IPS-NIHi11 (cell line): ENCODE measurements around the gene CPT1B.
A peak's percentile ranks its signal among the peaks of the same experiment; 100 is the strongest.

Experiments
- DNase-seq: peaks from one replicate; pipeline ENCODE4 v3.0.0; 2012; ENCODE audit warnings: mixed read lengths, low spot score

The CPT1B gene

GRCh38 chr22:50569896-50570535 lies 8.2 kb downstream of the CPT1B start:
- peak; percentile 19 for DNase-seq

- DNase-seq = no peak
These were observed 9.2 kb downstream of the CPT1B start for GRCh38 chr22:50569041-50569459.

DNA sequence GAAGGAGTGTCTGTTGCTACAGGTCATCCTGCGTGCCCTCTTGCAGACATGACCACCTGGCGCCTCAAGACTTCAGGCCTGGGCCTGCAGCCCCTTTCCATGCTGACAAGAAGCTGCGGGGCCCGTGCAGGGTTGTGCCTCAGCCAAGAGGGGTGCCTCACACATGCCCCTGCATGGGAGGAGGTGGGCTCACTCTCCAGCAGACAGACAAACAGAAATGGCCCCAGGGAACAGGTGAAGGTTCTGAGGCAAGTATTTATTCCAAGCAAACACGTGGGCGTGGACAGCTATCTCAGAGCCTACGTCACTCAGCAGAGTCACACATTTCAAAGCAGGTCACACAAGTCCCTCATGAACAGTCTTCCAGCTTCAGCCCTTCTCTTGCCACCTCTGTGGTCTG lies 9.6 kb downstream of the CPT1B start:
- DNase-seq = no peak

DNA sequence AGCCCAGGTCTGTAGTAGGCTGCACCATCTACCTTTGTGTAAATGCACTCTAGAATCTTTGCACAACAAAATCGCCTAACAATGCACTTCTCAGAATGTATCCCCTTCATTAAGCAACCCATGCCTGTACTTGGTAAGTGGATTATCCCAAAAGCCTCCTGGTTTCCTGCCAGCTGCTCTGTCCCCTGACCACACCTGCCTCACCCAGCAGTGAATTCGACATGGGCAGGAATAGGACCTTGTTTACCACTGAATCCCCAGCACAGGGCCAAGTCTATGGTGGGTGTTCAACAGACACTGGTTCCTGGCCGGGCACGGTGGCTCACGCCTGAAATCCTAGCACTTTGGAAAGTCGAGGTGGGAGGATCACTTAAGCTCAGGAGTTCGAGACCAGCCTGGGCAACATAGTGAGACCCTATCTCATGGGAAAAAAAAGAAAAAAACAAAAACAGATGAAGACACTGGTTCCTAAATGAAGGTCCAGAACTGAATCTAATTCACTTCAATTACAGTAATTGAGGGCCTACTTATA lies 10.4 kb downstream of the CPT1B start:
- no peak for DNase-seq

- no peak for DNase-seq
These were observed 13.9 kb downstream of the CPT1B start for GRCh38 chr22:50564289-50564688.

GRCh38 chr22:50563413-50564160 lies 14.6 kb downstream of the CPT1B start:
- DNase-seq = peak; percentile 31

DNA sequence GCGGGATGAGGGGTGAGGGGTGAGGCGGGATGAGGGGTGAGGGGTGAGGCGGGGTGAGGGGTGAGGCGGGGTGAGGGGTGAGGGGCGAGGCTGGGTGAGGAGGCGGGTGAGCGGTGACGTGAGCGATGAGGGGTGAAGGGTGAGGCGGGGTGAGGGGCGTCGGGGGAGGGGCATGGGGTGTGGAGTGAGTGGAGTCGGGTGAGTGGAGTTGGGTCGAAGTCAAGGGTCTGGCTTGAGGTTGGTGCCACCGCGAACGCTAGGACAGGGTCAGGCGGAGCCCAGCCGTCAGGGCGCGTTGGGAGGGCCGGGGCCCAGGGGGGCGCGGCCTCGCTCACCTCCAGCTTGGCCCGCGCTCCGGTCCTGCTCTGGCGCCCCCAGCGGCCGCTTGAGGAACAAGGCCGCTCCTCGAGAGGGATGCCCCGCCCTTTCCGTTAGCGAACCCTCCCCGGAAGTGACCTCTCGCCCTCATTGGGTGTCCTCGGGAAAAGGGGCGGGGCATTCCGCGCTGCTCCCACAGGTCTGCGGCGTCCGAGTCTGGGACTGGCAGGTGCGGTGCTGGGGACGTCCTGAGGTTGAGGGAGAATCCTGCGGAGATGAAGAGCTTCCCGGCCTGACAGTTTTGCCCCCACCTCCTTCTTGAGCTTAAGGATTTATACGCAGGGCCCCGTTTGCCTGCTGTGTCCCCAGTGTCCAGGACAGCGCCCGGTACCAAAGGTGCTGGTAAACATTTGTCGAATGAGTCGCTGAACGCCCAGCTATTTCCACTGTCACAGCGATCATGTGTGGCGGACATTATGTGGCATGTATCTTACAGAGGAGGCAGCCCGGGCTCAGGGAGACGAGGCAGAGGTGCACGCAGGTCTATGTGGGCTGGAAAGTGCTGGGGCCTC lies 15.5 kb downstream of the CPT1B start, which contains the start of gene SYCE3:
Gene SYCE3 (minus strand): TSS at position 397 of the 890 bp plus-strand sequence. CDS start 6,514 bp downstream, outside the sequence.
- DNase-seq = peak; percentile 96

GRCh38 chr22:50561401-50562358 lies 16.5 kb downstream of the CPT1B start:
- no peak for DNase-seq

GRCh38 chr22:50560034-50560433 lies 18.2 kb downstream of the CPT1B start:
- no peak for DNase-seq

DNA sequence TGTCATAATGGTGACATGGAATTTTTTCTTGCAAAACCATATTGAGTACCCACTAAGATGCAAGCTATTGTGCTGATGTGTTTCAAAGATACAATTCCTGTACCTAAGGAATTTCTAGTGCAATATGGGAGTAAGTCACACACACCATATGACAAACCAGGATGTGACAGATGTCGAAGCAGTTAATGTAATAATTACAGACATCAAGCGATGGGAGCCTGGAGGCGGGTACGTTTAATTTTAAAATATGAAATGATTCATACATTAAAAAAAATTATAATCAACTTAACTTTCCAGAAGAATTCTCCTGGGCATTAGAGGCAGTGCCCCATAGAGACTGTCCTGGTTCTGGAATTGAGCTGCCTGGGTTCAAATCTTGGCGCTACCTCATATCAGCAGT lies 21.5 kb downstream of the CPT1B start:
- no peak for DNase-seq

- DNase-seq = no peak
These were observed 24.9 kb downstream of the CPT1B start for GRCh38 chr22:50553310-50553709.

- DNase-seq = no peak
These were observed 27.0 kb downstream of the CPT1B start for GRCh38 chr22:50551160-50551752.

GRCh38 chr22:50550395-50550794 lies 27.8 kb downstream of the CPT1B start:
- DNase-seq = peak; percentile 9

DNA sequence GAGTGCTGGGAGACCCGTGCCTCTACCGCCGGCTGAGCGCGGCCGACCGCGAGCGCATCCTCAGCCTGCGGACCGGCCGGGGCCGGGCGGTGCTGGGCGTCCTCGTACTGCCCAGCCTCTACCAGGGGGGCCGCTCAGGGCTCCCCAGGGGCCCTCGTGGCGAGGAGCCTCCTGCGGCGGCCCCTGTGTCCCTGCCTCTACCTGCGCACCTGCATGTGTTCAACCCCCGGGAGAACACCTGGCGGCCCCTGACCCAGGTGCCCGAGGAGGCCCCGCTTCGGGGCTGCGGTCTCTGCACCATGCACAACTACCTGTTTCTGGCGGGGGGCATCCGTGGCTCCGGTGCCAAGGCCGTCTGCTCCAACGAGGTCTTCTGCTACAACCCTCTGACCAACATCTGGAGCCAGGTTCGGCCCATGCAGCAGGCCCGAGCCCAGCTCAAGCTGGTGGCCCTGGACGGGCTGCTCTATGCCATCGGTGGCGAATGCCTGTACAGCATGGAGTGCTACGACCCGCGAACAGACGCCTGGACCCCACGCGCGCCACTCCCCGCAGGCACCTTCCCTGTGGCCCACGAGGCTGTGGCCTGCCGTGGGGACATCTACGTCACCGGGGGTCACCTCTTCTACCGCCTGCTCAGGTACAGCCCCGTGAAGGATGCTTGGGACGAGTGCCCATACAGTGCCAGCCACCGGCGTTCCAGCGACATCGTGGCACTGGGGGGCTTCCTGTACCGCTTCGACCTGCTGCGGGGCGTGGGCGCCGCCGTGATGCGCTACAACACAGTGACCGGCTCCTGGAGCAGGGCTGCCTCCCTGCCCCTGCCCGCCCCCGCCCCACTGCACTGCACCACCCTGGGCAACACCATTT lies 29.1 kb downstream of the CPT1B start:
- no peak for DNase-seq

DNA sequence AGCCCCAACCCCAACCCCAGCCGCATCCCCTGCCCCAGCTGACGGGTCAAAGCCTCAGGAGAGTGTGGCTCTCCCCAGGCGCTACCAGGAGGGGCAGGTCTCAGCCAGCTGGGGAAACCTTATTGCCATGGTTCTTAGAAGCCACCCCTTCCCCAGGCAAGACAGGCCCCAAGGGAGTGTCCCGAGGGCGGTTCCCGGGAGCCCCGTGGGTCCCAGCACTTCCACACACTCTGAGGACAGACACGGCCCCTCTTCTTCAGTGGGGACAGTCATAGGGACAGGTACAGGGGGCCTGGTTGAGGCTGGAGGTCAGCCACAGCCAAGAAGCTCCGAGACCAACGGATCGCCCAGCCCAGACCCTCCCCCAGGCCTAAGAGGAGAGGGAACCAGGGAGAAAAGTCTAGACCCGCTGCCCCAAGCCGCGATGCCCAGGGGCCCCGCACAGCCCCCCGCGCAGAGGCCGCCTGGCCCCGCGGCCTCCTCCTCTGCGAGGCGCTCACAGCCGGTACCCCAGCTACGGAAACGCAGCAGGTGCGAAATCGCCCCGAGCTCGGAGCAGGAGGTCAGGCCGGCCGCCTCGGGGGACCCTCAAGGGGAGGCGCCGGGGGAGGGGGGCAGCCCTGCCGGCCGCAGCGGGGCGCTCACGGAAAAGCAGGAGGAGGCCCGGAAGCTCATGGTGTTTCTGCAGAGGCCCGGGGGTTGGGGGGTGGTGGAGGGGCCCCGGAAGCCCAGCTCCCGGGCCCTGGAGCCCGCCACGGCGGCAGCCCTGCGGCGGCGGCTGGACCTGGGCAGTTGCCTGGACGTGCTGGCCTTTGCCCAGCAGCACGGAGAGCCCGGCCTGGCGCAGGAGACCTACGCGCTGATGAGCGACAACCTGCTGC lies 29.9 kb downstream of the CPT1B start:
- peak; percentile 39 for DNase-seq

DNA sequence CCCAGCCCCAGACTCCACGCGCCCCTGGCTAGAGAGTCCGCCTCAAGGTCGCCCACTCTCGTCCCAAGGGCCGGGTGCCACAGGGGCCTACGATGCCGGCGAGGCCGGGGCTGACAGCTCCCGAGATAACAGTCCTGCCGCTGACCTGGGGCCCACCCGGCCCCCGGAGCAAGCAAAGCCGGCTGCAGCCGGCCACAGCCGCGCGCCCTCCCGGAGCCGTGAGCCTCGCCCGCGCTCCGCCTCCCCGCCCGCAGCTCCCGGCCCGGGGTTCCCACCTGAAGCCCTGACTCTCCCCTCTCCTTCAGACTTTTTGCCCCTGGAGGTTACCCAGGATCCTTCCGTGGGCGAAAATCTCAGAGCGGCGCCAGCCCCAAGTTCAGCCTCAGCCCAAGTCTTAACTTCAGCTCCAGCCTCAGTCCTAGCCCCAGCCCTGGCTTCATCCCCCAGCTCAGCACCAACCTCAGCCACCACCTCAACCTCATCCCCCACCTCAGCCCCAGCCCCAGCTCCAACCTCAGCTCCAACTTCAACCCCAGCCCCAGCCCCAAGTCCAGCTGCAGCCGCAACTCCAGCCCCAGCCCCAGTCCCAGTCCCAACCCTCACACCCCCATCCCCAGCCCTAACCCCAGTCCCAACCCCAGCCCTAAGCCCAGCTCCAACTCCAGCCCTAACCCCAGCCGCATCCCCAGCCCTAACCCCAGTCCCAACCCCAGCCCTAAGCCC lies 30.8 kb downstream of the CPT1B start:
- DNase-seq = peak; percentile 39

- peak; percentile 35 for DNase-seq
These were observed 31.6 kb downstream of the CPT1B start for GRCh38 chr22:50546326-50547262.
